Activated T-cell treated with anti-CD3 and anti-CD28 coated beads, Interleukin-2, amount 50 U/mL, for 24 hours (primary cell): ENCODE measurements around the gene BCKDHA.
A peak's percentile ranks its signal among the peaks of the same experiment; 100 is the strongest.

Experiments
- DNase-seq: peaks from one replicate; pipeline ENCODE4 v3.0.0-alpha.2; 2020
- H3K27ac Mint-ChIP-seq: 2 replicates; pipeline ENCODE4 v1.8.0; 2020; ENCODE audit warnings: mild to moderate bottlenecking, mixed read lengths
- H3K27me3 Mint-ChIP-seq: 2 replicates; pipeline ENCODE4 v1.8.0; 2020; ENCODE audit warnings: mixed read lengths
- H3K36me3 Mint-ChIP-seq: 2 replicates; pipeline ENCODE4 v1.8.0; 2020; ENCODE audit warnings: low read depth, mixed read lengths
- H3K4me1 Mint-ChIP-seq: 2 replicates; pipeline ENCODE4 v1.8.0; 2020; ENCODE audit warnings: low read depth, mixed read lengths
- H3K4me3 Mint-ChIP-seq: 2 replicates; pipeline ENCODE4 v1.8.0; 2020; ENCODE audit warnings: mild to moderate bottlenecking, moderate library complexity, mixed read lengths
- H3K9me3 Mint-ChIP-seq: 2 replicates; pipeline ENCODE4 v1.8.0; 2020; ENCODE audit warnings: mixed read lengths

Gene BCKDHA

DNA sequence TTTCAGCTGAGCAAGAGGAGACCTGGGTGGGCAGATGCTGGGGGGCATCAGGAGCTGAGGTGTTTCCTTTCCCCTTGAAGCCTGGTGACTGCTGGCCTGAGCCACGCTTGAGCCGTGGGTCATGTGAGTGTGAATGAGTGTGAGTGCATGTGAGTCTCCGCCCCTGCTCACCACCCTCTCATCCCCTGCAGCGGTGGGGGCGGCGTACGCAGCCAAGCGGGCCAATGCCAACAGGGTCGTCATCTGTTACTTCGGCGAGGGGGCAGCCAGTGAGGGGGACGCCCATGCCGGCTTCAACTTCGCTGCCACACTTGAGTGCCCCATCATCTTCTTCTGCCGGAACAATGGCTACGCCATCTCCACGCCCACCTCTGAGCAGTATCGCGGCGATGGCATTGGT, 24.4 kb downstream of the BCKDHA start:
- H3K27ac Mint-ChIP-seq, result no peak overlapping the region
- no peaks in the 10 kb centered on the region for H3K27me3 Mint-ChIP-seq

DNA sequence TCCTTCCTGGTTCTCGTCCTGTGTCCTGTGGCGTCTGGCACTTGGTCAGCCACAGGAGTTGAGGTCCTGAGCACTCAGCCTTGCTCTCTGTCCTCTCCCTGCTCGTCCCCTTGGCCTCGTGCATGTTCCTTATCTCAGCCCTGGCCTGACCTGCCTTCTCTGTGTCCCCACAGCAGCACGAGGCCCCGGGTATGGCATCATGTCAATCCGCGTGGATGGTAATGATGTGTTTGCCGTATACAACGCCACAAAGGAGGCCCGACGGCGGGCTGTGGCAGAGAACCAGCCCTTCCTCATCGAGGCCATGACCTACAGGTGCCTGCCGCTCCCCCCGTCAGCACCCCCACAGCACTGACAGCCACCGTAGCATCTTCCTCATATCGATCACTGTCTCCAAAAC, 24.8 kb downstream of the BCKDHA start:
- H3K27ac Mint-ChIP-seq, result peak overlapping the region; percentile 29
- H3K9me3 Mint-ChIP-seq, result no peaks in the 10 kb centered on the region
- no peaks in the 10 kb centered on the region for H3K27me3 Mint-ChIP-seq
- no peak overlapping the region for H3K4me3 Mint-ChIP-seq
- H3K36me3 Mint-ChIP-seq, result peaks cover 68% of the 10 kb centered on the region
- DNase-seq, result no peak
- peaks cover 6% of the 10 kb centered on the region for H3K4me1 Mint-ChIP-seq

More for the DNA sequence above, 24.4 kb downstream of the BCKDHA start:
- no peak for DNase-seq
- no peak overlapping the region for H3K4me3 Mint-ChIP-seq
- H3K9me3 Mint-ChIP-seq, result no peaks in the 10 kb centered on the region
- H3K4me1 Mint-ChIP-seq, result peaks cover 3% of the 10 kb centered on the region
- H3K36me3 Mint-ChIP-seq, result peaks cover 71% of the 10 kb centered on the region

DNA sequence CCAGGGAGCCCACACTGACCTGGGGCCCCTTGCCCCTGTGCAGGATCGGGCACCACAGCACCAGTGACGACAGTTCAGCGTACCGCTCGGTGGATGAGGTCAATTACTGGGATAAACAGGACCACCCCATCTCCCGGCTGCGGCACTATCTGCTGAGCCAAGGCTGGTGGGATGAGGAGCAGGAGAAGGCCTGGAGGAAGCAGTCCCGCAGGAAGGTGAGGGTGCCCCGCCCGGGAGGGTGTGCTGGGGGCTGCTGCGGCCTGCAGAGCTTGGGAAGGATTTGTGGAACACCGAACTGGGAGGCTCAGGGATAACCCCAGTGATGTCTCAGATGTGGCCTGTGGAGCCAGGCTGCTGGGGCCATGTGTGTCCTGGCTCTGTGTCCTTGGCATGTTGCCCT, 25.3 kb downstream of the BCKDHA start:
- Mint-ChIP-seq H3K36me3 (peaks cover 65% of the 10 kb centered on the region), H3K27me3 (no peaks in the 10 kb centered on the region), H3K4me1 (peaks cover 11% of the 10 kb centered on the region), H3K9me3 (no peaks in the 10 kb centered on the region), H3K4me3 (no peak overlapping the region), H3K27ac (no peak overlapping the region)
- DNase-seq, result no peak

DNA sequence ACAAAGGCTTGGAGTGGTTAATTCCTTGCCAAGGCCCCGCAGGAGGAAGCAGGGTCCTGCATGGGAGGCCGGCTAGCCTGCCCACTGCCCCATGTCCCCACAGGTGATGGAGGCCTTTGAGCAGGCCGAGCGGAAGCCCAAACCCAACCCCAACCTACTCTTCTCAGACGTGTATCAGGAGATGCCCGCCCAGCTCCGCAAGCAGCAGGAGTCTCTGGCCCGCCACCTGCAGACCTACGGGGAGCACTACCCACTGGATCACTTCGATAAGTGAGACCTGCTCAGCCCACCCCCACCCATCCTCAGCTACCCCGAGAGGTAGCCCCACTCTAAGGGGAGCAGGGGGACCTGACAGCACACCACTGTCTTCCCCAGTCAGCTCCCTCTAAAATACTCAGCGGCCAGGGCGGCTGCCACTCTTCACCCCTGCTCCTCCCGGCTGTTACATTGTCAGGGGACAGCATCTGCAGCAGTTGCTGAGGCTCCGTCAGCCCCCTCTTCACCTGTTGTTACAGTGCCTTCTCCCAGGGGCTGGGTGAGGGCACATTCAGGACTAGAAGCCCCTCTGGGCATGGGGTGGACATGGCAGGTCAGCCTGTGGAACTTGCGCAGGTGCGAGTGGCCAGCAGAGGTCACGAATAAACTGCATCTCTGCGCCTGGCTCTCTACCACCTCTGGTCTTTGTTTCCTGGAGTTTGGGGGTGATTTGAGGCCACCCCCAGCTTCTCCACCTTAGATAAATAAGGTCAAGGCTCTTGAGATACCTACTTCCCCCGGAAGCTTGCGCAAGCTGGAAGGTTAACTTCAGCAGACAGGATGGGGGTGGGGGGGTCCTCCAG, 26.9 kb downstream of the BCKDHA start:
- peaks cover 62% of the 10 kb centered on the region for H3K36me3 Mint-ChIP-seq
- peak overlapping the region; percentile 26 for H3K27ac Mint-ChIP-seq
- no peak overlapping the region for H3K4me3 Mint-ChIP-seq
- DNase-seq, result no peak
- H3K4me1 Mint-ChIP-seq, result peaks cover 24% of the 10 kb centered on the region
- H3K9me3 Mint-ChIP-seq, result no peaks in the 10 kb centered on the region
- H3K27me3 Mint-ChIP-seq, result no peaks in the 10 kb centered on the region

DNA sequence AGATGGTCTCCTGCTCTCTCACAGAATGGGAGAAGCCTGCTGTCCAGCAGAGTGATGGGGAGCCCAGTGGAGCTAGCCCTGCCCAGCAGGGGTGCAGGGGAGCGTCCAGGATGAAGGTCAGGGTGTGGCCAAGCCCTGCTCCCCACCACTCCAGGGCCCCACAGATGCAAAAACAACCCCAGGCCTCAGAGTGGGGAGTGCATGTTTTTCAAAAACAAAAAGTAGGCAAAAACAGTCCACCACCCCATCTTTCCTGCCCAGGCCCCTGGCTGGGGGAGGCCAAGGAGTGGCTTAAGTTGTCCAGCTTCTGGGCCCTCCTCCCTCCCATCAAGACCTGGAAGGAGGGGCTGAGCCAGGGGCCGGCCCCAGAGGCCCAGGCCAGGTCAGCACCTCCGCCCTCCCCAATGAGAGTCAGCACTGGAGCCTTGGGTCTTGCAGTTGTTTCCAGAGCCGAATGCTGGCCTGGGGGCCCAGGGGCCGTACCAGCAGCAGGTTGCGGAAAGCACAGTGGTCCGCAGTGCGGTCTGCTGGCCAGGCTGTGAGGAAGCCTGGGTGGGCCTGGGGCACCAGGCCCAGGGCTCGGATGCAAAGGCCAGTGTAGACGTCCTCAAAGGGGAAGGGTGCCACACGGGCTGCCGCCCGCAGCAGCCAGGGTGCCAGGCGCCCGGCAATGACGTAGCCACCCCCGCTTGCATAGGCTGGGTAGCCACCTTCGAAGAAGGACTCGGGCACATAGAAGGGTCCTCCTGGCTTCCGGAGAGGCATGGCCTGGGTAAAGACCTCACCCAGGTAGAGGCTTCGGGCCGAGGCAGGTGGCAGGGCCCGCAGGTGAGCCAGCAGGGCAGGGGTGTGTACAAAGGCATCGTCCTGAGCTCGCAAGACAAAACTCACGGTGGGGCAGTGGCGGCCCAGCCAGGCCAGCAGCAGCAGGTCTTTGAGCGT, 27.8 kb downstream of the BCKDHA start:
- Mint-ChIP-seq H3K27me3 (no peaks in the 10 kb centered on the region), H3K27ac (peak overlapping the region; percentile 26), H3K36me3 (peaks cover 57% of the 10 kb centered on the region), H3K9me3 (no peaks in the 10 kb centered on the region), H3K4me1 (peaks cover 24% of the 10 kb centered on the region), H3K4me3 (no peak overlapping the region)
- no peak for DNase-seq

DNA sequence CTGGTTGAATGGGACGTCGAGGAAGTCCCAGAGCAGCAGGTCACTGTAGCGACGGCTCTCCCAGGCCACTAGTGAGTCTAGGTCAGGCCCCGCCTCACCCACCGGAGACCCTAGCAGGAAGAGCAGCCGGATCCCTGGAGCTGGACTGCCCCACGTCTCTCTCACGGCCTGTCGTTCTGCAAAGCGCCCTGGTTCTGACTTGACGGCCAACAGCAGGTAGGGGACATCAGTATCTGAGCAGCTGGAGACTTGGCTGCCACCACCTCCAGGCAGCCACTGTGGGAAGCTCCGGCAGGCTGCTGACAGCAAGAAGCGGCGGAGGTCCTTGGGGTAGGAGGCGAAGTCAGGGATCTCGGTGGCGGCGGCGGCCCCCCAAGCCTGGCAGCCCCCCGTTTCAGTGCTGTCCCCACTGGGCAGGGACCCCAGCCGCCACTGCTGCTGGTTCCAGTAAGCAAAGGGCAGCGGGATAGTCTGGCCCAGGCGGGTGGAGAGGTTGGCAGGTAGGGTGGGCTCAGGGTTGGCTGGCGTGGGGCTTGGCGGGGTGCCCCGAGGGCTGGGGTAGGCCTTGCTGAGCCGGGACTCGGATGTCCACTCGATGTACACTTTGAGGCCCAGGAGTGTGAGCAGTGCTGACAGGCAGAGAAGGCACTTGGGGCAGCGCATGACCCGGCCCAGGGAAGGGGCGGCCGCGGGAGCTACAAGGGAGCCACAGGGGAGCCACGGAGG, 28.7 kb downstream of the BCKDHA start:
- peaks cover 59% of the 10 kb centered on the region for H3K36me3 Mint-ChIP-seq
- H3K9me3 Mint-ChIP-seq, result no peaks in the 10 kb centered on the region
- peaks cover 27% of the 10 kb centered on the region for H3K4me1 Mint-ChIP-seq
- DNase-seq, result no peak
- peak overlapping the region; percentile 62 for H3K27ac Mint-ChIP-seq
- H3K27me3 Mint-ChIP-seq, result no peaks in the 10 kb centered on the region
- H3K4me3 Mint-ChIP-seq, result no peak overlapping the region

DNA sequence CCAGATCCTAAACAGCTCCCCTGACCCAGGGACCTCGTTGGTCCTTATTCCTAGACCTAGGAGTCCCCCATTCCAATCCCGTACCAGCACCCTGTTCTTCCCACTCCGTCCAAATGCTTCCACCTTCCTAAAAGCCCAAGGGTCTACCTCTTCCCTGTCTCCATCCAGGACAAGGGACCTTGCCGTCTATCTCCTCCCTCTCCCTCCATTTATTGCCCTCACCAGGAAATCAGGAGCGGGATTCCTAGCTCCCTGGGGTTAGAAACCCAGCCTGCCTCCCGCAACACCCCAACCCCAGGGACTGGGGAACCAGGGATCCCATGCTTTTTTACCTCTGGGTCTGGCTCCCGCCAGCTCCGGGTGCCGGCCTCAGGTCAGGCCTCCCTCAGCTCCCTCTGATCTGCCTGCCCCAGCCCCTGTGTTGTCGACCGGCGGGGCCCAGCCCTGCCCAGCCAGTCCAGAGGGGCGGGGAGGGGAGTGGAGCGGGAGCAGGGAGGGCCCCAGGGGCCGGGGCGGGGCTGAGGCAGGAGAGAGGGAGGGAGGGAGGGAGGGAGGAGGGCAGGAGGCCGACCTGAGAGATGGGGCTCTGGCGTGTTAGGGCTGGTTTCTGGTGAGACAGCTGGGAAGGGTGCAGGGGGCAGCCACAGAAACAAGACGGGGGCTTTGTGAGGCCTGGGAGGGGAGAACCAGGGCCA, 29.5 kb downstream of the BCKDHA start, which contains the start of gene B3GNT8:
TSS of gene B3GNT8 (minus strand) at position 423 of the 695 bp plus-strand sequence. CDS start 596 bp downstream, outside the sequence.
- peak; percentile 62 for DNase-seq
- Mint-ChIP-seq H3K36me3 (peaks cover 60% of the 10 kb centered on the region), H3K9me3 (no peaks in the 10 kb centered on the region), H3K27me3 (no peaks in the 10 kb centered on the region), H3K4me3 (peak within 1 kb of the TSS; percentile 71), H3K27ac (peak within 1 kb of the TSS; percentile 85), H3K4me1 (peaks cover 27% of the 10 kb centered on the region)

DNA sequence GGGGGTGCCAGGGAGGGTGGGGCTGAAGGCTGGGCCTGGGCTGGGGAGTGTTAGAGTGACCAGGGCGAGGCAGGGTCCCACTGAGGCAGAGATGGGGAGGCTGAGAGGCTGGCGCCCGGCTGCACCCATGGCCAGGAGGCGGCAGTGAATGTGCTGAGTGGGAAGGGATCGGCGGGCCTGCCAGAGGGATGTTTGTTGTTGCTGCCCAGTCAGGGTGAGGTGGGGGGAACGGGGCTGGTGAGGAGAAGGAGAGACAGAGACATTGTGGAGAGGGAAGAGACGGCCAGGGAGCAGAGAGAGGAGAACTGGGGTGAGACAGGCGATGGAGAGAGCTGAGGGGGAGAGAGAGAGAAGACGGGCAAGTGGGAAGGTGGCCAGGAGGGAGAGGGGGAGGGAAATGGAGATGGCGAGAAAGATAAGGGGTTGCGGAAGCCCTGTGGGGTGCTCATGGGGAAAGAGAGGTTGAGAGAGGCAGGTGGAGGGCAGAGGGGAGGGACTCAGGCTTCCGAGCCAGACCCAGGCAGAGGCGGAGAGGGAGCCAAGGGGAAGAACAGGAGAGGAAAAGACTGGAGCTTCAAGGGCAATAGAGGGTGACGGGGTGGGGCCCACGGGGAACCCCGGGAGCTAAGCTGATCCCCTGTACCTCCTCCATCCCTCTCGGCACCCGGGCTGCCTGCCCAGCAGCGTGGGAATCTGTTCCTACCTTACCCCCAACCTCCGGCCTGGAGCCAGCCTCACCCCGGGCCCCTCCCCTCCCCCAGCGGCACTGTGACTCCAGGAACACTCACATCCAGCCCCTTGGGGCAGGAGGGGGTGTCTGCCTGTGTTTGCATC, 30.2 kb downstream of the BCKDHA start:
- H3K4me3 Mint-ChIP-seq, result peak overlapping the region; percentile 71
- peak overlapping the region; percentile 85 for H3K27ac Mint-ChIP-seq
- peak; percentile 49 for DNase-seq
- no peaks in the 10 kb centered on the region for H3K27me3 Mint-ChIP-seq
- peaks cover 60% of the 10 kb centered on the region for H3K36me3 Mint-ChIP-seq
- no peaks in the 10 kb centered on the region for H3K9me3 Mint-ChIP-seq
- H3K4me1 Mint-ChIP-seq, result peaks cover 27% of the 10 kb centered on the region

DNA sequence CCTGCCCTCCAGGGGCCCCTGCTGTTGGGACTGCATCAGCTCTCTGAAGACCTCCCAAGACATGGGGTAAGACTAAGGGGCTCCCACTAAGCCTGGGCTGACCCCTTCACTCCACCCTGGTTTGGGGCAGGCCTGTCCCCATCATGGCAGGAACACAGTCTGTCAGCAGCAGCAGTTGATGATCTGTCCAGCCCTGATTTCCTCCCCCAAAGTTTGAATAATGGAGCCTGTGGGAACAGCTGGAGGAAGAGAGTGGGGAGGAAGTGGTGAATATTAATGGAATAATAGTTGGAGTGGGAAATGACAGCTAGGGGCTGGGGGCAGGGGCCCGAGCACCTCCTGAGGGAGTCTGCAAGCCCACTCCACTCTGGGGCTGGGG, 30.9 kb downstream of the BCKDHA start:
- Mint-ChIP-seq H3K9me3 (no peaks in the 10 kb centered on the region), H3K27ac (peak overlapping the region; percentile 85), H3K4me1 (peaks cover 27% of the 10 kb centered on the region), H3K36me3 (peaks cover 61% of the 10 kb centered on the region), H3K4me3 (peak overlapping the region; percentile 71), H3K27me3 (no peaks in the 10 kb centered on the region)
- DNase-seq, result no peak

DNA sequence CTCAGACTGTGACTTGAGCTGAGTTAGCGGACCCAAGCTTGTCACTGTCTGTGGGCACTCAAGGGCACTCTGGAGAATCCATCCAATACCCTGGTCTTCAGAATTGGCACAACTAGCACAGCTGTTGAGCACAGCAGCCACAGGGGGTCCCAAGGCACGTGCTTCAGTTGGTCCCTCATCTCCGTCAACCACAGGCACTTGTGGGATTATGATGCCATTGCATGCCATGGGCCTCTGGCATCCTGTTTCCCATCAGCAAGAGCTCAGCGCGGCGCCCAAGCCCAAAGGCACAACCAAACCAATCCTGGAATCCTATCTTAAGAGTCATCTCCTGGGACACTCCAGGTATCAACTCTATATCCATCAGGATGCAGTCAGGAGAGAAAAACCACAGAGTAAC, 33.3 kb downstream of the BCKDHA start:
- Mint-ChIP-seq H3K36me3 (peaks cover 65% of the 10 kb centered on the region), H3K9me3 (no peaks in the 10 kb centered on the region), H3K4me3 (no peak overlapping the region), H3K27ac (peak overlapping the region; percentile 26), H3K4me1 (peaks cover 27% of the 10 kb centered on the region), H3K27me3 (no peaks in the 10 kb centered on the region)
- no peak for DNase-seq

DNA sequence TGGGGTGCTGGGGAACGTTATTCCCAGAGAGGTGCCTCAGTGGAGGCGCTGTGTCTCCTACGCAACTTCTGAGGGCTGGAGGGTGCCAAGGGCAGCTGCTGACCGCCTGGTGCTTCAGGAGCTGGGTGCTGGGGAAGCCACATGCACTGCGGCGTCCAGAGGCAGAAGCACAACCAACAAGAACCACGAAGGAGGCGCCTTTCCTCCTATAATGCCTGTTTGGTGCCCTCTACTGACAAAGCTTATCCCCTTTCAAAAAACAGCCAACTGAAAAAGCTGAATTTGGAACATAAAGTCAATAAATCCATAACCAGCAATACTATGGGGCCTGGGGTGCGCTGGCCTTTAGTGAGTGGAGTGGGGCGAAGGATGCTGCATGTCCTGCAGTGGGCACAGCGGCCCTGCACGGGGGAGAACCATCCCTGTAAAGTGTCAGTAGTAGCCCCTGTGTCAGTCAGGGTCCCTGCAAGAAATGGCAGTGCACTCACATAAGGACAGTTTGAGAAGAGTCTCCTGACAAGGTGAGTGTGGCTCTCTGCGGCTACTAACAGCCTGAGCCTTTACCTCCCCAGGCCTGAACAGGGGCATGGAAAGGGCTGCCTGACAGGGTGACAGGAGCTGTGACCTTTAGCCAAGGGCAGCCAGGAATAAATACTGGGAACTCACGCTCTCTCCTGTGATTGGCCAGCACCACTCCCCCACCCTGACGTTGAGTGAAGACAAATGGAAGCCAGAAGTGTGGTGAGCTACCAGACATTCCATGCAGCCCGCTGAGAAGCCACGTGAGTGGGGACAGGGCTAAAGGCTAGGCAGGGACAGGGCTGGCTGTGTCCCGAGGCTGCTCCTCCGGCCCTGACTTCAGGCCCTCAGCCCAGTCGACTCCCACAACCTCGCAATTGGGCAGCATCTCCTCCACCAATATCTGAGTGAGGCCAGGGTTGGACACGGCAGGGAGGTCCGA, 34.1 kb downstream of the BCKDHA start:
- H3K27me3 Mint-ChIP-seq, result no peaks in the 10 kb centered on the region
- DNase-seq, result no peak
- H3K9me3 Mint-ChIP-seq, result no peaks in the 10 kb centered on the region
- peaks cover 26% of the 10 kb centered on the region for H3K4me1 Mint-ChIP-seq
- peak overlapping the region; percentile 26 for H3K27ac Mint-ChIP-seq
- H3K4me3 Mint-ChIP-seq, result no peak overlapping the region
- peaks cover 67% of the 10 kb centered on the region for H3K36me3 Mint-ChIP-seq

DNA sequence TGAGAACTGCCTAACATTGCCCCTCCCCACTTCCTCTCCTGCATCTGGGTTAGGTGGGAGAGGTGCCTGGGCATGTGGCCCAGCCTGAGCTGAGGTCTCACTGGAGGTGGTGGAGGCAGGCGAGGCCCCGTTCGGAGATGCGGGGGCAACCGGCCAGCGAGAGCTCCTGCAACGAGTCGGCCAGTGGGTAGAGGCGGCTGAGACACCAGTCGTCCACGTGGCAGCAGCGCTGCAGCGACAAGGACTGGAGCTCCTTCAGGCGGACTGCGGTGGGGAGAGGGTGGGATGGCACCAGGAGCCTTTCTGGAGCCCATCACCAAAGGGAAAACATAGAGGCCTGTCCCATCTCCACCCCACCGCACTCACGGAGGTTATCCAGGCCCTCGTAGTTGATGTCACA, 35.6 kb downstream of the BCKDHA start:
- Mint-ChIP-seq H3K9me3 (no peaks in the 10 kb centered on the region), H3K4me1 (peaks cover 19% of the 10 kb centered on the region), H3K27ac (no peak overlapping the region), H3K4me3 (no peak overlapping the region), H3K36me3 (peaks cover 81% of the 10 kb centered on the region), H3K27me3 (no peaks in the 10 kb centered on the region)
- DNase-seq, result no peak
